GM21390 (cell line): ENCODE data around the gene CHRM1.

Experiments
- ATAC-seq: cut with Tn5 transposase; IDR thresholded peaks from one replicate; pipeline ENCODE4 v1.9.1; 2021; ENCODE audit not compliant: unreplicated experiment

Gene CHRM1

GRCh38 chr11:62908468-62909072 lies 12.6 kb downstream of the CHRM1 start:
- no peak for ATAC-seq

GRCh38 chr11:62905927-62906531 lies 15.1 kb downstream of the CHRM1 start:
- no peak for ATAC-seq

GRCh38 chr11:62905296-62905695 lies 15.9 kb downstream of the CHRM1 start:
- ATAC-seq: no peak

GRCh38 chr11:62902932-62903331 lies 18.2 kb downstream of the CHRM1 start:
- no peak for ATAC-seq

GRCh38 chr11:62898027-62898426 lies 23.1 kb downstream of the CHRM1 start:
- ATAC-seq: no peak

GRCh38 chr11:62897311-62897710 lies 23.9 kb downstream of the CHRM1 start:
- no peak for ATAC-seq

GRCh38 chr11:62896049-62896448 lies 25.1 kb downstream of the CHRM1 start:
- ATAC-seq: no peak

GRCh38 chr11:62895501-62895900 lies 25.7 kb downstream of the CHRM1 start:
- no peak for ATAC-seq

GRCh38 chr11:62892077-62892922 lies 28.9 kb downstream of the CHRM1 start:
- ATAC-seq: no peak

GRCh38 chr11:62889484-62890437 lies 31.4 kb downstream of the CHRM1 start:
- ATAC-seq: no peak

- ATAC-seq: no peak
Observed at GRCh38 chr11:62889126-62889483, 32.1 kb downstream of the CHRM1 start.

GRCh38 chr11:62888406-62888805 lies 32.8 kb downstream of the CHRM1 start:
- no peak for ATAC-seq

- no peak for ATAC-seq
Observed at GRCh38 chr11:62885137-62885750, 35.9 kb downstream of the CHRM1 start.

GRCh38 chr11:62883673-62884072 lies 37.5 kb downstream of the CHRM1 start:
- no peak for ATAC-seq

GRCh38 chr11:62882788-62883501 lies 38.2 kb downstream of the CHRM1 start:
- no peak for ATAC-seq

GRCh38 chr11:62882431-62882749 lies 38.8 kb downstream of the CHRM1 start:
- no peak for ATAC-seq

- peak; percentile 50 for ATAC-seq
Observed at GRCh38 chr11:62881579-62882430, 39.4 kb downstream of the CHRM1 start.

- peak; percentile 74 for ATAC-seq
Observed at GRCh38 chr11:62880803-62881578, 40.2 kb downstream of the CHRM1 start, which contains the start of gene SLC3A2. Gene SLC3A2 (plus strand): TSS chr11:62880896. CDS start chr11:62881024, 128 bp downstream.
